MM.1S (cell line): ENCODE results near the gene FBN2.

Source experiments
- DNase-seq: peaks from one replicate; pipeline ENCODE4 v3.0.0-alpha.2; 2015
- H2AFZ ChIP-seq: fragments of 300-600 bp; sonication (generic); 2 replicates; pipeline ENCODE4 v1.6.0; 2016; ENCODE audit warnings: antibody characterized with exemption, low read length
- H3F3A ChIP-seq: fragments of 300-600 bp; sonication (generic); 2 replicates; pipeline ENCODE4 v1.6.1; 2016; ENCODE audit warnings: mild to moderate bottlenecking, antibody characterized with exemption, low read length, moderate library complexity, mixed read lengths; ENCODE audit not compliant: insufficient read depth
- H3K27ac ChIP-seq: fragments of 300-600 bp; sonication (generic); 2 replicates; pipeline ENCODE4 v1.5.1; 2016; ENCODE audit warnings: mild to moderate bottlenecking, low read length
- H3K27me3 ChIP-seq: fragments of 300-600 bp; sonication (generic); replicated peaks from 2 replicates; pipeline ENCODE4 v1.6.0; 2016; ENCODE audit warnings: low read length; ENCODE audit not compliant: insufficient read depth
- H3K36me3 ChIP-seq: fragments of 300-600 bp; sonication (generic); replicated peaks from 2 replicates; pipeline ENCODE4 v1.6.1; 2016; ENCODE audit warnings: mild to moderate bottlenecking, low read length, mixed read lengths; ENCODE audit not compliant: insufficient read depth
- H3K4me1 ChIP-seq: fragments of 300-600 bp; sonication (generic); 2 replicates; pipeline ENCODE4 v1.6.1; 2016; ENCODE audit warnings: low read length, mixed read lengths
- H3K4me2 ChIP-seq: fragments of 300-600 bp; sonication (generic); 2 replicates; pipeline ENCODE4 v1.6.0; 2016; ENCODE audit warnings: low read depth, low read length
- H3K4me3 ChIP-seq: fragments of 300-600 bp; sonication (generic); 2 replicates; pipeline ENCODE4 v1.5.1; 2016; ENCODE audit warnings: low read length, mixed read lengths
- H3K79me2 ChIP-seq: fragments of 300-600 bp; sonication (generic); 2 replicates; pipeline ENCODE4 v1.6.1; 2016; ENCODE audit warnings: mixed run types, low read length, mixed read lengths
- H3K9ac ChIP-seq: fragments of 300-600 bp; sonication (generic); 2 replicates; pipeline ENCODE4 v1.6.1; 2016; ENCODE audit warnings: low read length, mixed read lengths
- H3K9me2 ChIP-seq: fragments of 300-600 bp; sonication (generic); replicated peaks from 2 replicates; pipeline ENCODE4 v1.6.1; 2016; ENCODE audit warnings: mild to moderate bottlenecking, low read length, mixed read lengths; ENCODE audit not compliant: insufficient read depth
- H3K9me3 ChIP-seq: fragments of 300-600 bp; sonication (generic); replicated peaks from 2 replicates; pipeline ENCODE4 v1.6.1; 2016; ENCODE audit warnings: mild to moderate bottlenecking, low read length, mixed read lengths; ENCODE audit not compliant: insufficient read depth
- H4K20me1 ChIP-seq: fragments of 300-600 bp; sonication (generic); 2 replicates; pipeline ENCODE4 v1.6.1; 2016; ENCODE audit warnings: mild to moderate bottlenecking, low read length, moderate library complexity, mixed read lengths; ENCODE audit not compliant: insufficient read depth
- EZH2 ChIP-seq: fragments of 300-600 bp; sonication (generic); optimal IDR thresholded peaks from 2 replicates; pipeline ENCODE3; 2017; ENCODE audit warnings: low read depth, mild to moderate bottlenecking, antibody characterized with exemption, low read length, mixed read lengths
- EZH2phosphoT487 ChIP-seq: fragments of 300-600 bp; sonication (generic); IDR thresholded peaks from 2 replicates; pipeline ENCODE4 v1.6.1; 2018; ENCODE audit warnings: antibody characterized with exemption, low read length
- TF ChIP-seq, protein P1 (sequence below): fragments of 300-600 bp; sonication (generic); IDR thresholded peaks from 2 replicates; pipeline ENCODE4 v1.5.1; 2016; ENCODE audit warnings: antibody characterized with exemption, low read length, mixed read lengths

Gene FBN2

DNA sequence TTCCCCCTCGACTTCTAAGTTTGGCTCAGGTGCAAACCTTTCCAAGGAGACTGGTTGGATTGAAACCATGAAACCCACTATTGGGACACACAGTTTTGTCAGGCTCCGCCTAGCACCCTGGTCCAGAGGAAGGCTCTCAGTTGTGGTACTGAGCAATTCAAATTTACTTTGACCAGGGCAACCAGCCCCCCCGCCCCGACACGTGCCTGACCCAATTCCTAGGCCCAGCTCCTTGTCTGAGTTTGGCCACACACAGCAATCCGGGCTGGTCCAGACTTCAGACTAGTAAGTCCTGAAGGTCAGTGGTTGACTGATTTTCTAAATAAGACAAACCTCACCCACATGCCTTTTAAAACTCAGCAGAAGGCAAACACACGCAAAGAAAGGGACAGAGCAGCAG is 321.8 kb downstream of the FBN2 start:
- H3K9me3 ChIP-seq, result no peaks in the 10 kb centered on the region
- H3K79me2 ChIP-seq, result no peaks in the 10 kb centered on the region
- H4K20me1 ChIP-seq, result no peaks in the 10 kb centered on the region
- no peak for DNase-seq
- no peaks in the 10 kb centered on the region for H3K4me1 ChIP-seq
- TF ChIP-seq, protein P1, sequence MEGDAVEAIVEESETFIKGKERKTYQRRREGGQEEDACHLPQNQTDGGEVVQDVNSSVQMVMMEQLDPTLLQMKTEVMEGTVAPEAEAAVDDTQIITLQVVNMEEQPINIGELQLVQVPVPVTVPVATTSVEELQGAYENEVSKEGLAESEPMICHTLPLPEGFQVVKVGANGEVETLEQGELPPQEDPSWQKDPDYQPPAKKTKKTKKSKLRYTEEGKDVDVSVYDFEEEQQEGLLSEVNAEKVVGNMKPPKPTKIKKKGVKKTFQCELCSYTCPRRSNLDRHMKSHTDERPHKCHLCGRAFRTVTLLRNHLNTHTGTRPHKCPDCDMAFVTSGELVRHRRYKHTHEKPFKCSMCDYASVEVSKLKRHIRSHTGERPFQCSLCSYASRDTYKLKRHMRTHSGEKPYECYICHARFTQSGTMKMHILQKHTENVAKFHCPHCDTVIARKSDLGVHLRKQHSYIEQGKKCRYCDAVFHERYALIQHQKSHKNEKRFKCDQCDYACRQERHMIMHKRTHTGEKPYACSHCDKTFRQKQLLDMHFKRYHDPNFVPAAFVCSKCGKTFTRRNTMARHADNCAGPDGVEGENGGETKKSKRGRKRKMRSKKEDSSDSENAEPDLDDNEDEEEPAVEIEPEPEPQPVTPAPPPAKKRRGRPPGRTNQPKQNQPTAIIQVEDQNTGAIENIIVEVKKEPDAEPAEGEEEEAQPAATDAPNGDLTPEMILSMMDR, result no peak
- TF ChIP-seq EZH2phosphoT487 (no peak), EZH2 (no peak)
- no peaks in the 10 kb centered on the region for H3F3A ChIP-seq
- no peak overlapping the region for H3K9ac ChIP-seq
- no peak overlapping the region for H3K4me3 ChIP-seq
- H3K36me3 ChIP-seq, result no peaks in the 10 kb centered on the region
- no peak overlapping the region for H3K4me2 ChIP-seq
- H3K27me3 ChIP-seq, result no peaks in the 10 kb centered on the region
- H2AFZ ChIP-seq, result no peak overlapping the region
- H3K27ac ChIP-seq, result no peak overlapping the region
- H3K9me2 ChIP-seq, result no peaks in the 10 kb centered on the region

GRCh38 chr5:128213833-128214232 is 324.2 kb downstream of the FBN2 start:
- Histone ChIP-seq H3K4me3 (no peak overlapping the region), H3K9me3 (no peaks in the 10 kb centered on the region), H4K20me1 (no peaks in the 10 kb centered on the region), H3K27ac (no peak overlapping the region), H3K4me2 (no peak overlapping the region), H3F3A (no peaks in the 10 kb centered on the region), H3K36me3 (no peaks in the 10 kb centered on the region), H3K9ac (no peak overlapping the region), H3K79me2 (no peaks in the 10 kb centered on the region), H3K9me2 (no peaks in the 10 kb centered on the region), H3K27me3 (no peaks in the 10 kb centered on the region), H3K4me1 (no peaks in the 10 kb centered on the region), H2AFZ (no peak overlapping the region)
- TF ChIP-seq EZH2 (no peak), EZH2phosphoT487 (no peak)
- TF ChIP-seq, protein P1, result no peak
- DNase-seq, result no peak

GRCh38 chr5:128213340-128213739 is 324.7 kb downstream of the FBN2 start:
- Histone ChIP-seq H4K20me1 (no peaks in the 10 kb centered on the region), H3K79me2 (no peaks in the 10 kb centered on the region), H3K4me2 (no peak overlapping the region), H3K9me2 (no peaks in the 10 kb centered on the region), H3K27me3 (no peaks in the 10 kb centered on the region), H3K9me3 (no peaks in the 10 kb centered on the region), H3K27ac (no peak overlapping the region), H3K36me3 (no peaks in the 10 kb centered on the region), H2AFZ (no peak overlapping the region), H3K9ac (no peak overlapping the region), H3K4me3 (no peak overlapping the region), H3K4me1 (no peaks in the 10 kb centered on the region), H3F3A (no peaks in the 10 kb centered on the region)
- DNase-seq, result peak; percentile 63
- TF ChIP-seq, protein P1, result peak; percentile 76
- TF ChIP-seq EZH2 (no peak), EZH2phosphoT487 (no peak)
